Spleen (tissue), 7 donors: Measurements from ENCODE around the gene C1orf198.

Experiments used
- POLR2AphosphoS5 ChIP-seq, 3 donors: sonication (generic); formaldehyde crosslinking; IDR thresholded peaks; one replicate each; pipeline ENCODE4 v1.5.1; 2017; ENCODE audit warnings: antibody characterized with exemption in 3 of 3
- TF ChIP-seq, protein P1 (sequence below), 11 experiments: fragments of 200-600 bp in 7 of 11; fragments of 450-650 bp in 4 of 11; sonication (generic) in 4 of 11; IDR thresholded peaks in 8 of 11; conservative IDR thresholded peaks in 3 of 11; 1 replicate in 7 of 11; 2 replicates in 4 of 11; pipeline versions ENCODE4 v1.4.0 to v1.8.0; 2016 to 2021; ENCODE audit warnings: antibody characterized with exemption in 11 of 11, inconsistent platforms in 4 of 11, mild to moderate bottlenecking in 1 of 11
- donor health status: DM: no; HTN: no; CAD: no; lungs with moderate emphysema.
- donor health status: DM: no; HTN: no; CAD: no.
- donor health status: DM: no; HTN: no; CAD: no.

DNA sequence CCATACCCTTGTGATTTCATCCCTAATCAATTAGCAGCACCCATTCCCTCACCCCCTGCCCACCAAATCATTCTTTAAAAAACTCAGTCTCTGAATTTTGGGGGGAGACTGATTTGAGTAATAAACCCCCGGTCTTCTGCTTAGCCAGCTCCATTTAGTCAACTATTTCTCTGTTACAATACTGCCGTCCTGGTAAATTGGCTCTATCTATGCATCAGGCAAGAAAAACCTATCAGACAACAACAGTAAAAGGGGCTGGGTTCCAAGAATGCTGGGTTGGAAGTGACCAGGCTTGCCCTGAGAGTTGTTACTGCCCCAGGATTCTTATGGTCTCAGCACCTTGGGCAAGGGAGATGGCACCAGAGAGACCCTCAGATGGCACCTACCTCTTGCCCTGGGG lies 16.3 kb upstream of the C1orf198 start:
- TF ChIP-seq, protein P1, sequence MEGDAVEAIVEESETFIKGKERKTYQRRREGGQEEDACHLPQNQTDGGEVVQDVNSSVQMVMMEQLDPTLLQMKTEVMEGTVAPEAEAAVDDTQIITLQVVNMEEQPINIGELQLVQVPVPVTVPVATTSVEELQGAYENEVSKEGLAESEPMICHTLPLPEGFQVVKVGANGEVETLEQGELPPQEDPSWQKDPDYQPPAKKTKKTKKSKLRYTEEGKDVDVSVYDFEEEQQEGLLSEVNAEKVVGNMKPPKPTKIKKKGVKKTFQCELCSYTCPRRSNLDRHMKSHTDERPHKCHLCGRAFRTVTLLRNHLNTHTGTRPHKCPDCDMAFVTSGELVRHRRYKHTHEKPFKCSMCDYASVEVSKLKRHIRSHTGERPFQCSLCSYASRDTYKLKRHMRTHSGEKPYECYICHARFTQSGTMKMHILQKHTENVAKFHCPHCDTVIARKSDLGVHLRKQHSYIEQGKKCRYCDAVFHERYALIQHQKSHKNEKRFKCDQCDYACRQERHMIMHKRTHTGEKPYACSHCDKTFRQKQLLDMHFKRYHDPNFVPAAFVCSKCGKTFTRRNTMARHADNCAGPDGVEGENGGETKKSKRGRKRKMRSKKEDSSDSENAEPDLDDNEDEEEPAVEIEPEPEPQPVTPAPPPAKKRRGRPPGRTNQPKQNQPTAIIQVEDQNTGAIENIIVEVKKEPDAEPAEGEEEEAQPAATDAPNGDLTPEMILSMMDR (IDR thresholded peaks at IDR 0.05 in 8 of 11, conservative IDR thresholded peaks at IDR 0.05 in 3 of 11), result no peak
- TF ChIP-seq POLR2AphosphoS5 (IDR thresholded peaks at IDR 0.05), result no peak
